ENCODE data around the gene SRGAP3. TPM values are rescaled to one million over a fixed set of nuclear protein-coding genes. Genes with fewer than 3 reads are reported as not detected.

Gene SRGAP3
- total and polyA plus RNA-seq, 7 donors, result 0.69 to 7.7 (median 5.8) TPM

- peaks cover 0 to 8% (median 1%) of the 10 kb centered on the region in 4 donors for H3K9me3 ChIP-seq
- H3K27me3 ChIP-seq, result no peaks in the 10 kb centered on the region
- 82 to 88% methylated on average over 1 of the region's 1 CpG for WGBS, 2 donors
- no peaks in the 10 kb centered on the region for H3K36me3 ChIP-seq
- no peak overlapping the region for H3K4me3 ChIP-seq
- peaks cover 0 to 5% (median 0%) of the 10 kb centered on the region in 4 donors for H3K4me1 ChIP-seq
- intact Hi-C loops (cut with DNase I), result no loop called here
- no peak overlapping the region for H3K27ac ChIP-seq
- DNase-seq, result no peak
- TF ChIP-seq EP300 (IDR thresholded peaks at IDR 0.05) (no peak), POLR2A (IDR thresholded peaks at IDR 0.05) (no peak), POLR2AphosphoS5 (IDR thresholded peaks at IDR 0.05) (no peak), CTCF (IDR thresholded peaks at IDR 0.05) (no peak)
Measured at GRCh38 chr3:8983026-8983425, 266.4 kb downstream of the SRGAP3 start.

GRCh38 chr3:8982509-8982908 lies 266.9 kb downstream of the SRGAP3 start:
- Histone ChIP-seq H3K36me3 (no peaks in the 10 kb centered on the region), H3K4me1 (peaks cover 0 to 2% (median 0%) of the 10 kb centered on the region in 4 donors), H3K4me3 (no peak overlapping the region), H3K27ac (no peak overlapping the region), H3K9me3 (peaks cover 0 to 8% (median 1%) of the 10 kb centered on the region in 4 donors), H3K27me3 (peaks cover 0 to 3% (median 0%) of the 10 kb centered on the region in 3 donors)
- intact Hi-C loops (cut with DNase I), result no loop called here
- 41 to 72% methylated on average over 5 of the region's 5 CpGs for WGBS, 2 donors
- no peak for TF ChIP-seq POLR2A (IDR thresholded peaks at IDR 0.05)
- TF ChIP-seq EP300 (IDR thresholded peaks at IDR 0.05), result no peak
- TF ChIP-seq POLR2AphosphoS5 (IDR thresholded peaks at IDR 0.05), result no peak
- TF ChIP-seq CTCF (IDR thresholded peaks at IDR 0.05), result no peak
- no peak for DNase-seq

- DNase-seq, result no peak
- TF ChIP-seq EP300 (IDR thresholded peaks at IDR 0.05) (no peak), CTCF (IDR thresholded peaks at IDR 0.05) (no peak), POLR2AphosphoS5 (IDR thresholded peaks at IDR 0.05) (no peak), POLR2A (IDR thresholded peaks at IDR 0.05) (no peak)
- intact Hi-C loops (cut with DNase I), result no loop called here
- no peaks in the 10 kb centered on the region for H3K4me1 ChIP-seq
- H3K9me3 ChIP-seq, result peaks cover 0 to 8% (median 1%) of the 10 kb centered on the region in 4 donors
- H3K4me3 ChIP-seq, result no peak overlapping the region
- peaks cover 0 to 11% (median 0%) of the 10 kb centered on the region in 3 donors for H3K27me3 ChIP-seq
- no peaks in the 10 kb centered on the region for H3K36me3 ChIP-seq
- H3K27ac ChIP-seq, result no peak overlapping the region
- WGBS, 2 donors, result 85 to 87% methylated on average over 9 of the region's 9 CpGs
Measured at GRCh38 chr3:8981700-8982099, 267.7 kb downstream of the SRGAP3 start.

- Histone ChIP-seq H3K27ac (no peak overlapping the region), H3K27me3 (peaks cover 0 to 15% (median 0%) of the 10 kb centered on the region in 3 donors), H3K9me3 (peaks cover 0 to 8% (median 1%) of the 10 kb centered on the region in 4 donors), H3K4me1 (no peaks in the 10 kb centered on the region), H3K4me3 (no peak overlapping the region), H3K36me3 (no peaks in the 10 kb centered on the region)
- DNase-seq, result no peak
- no peak for TF ChIP-seq CTCF (IDR thresholded peaks at IDR 0.05)
- intact Hi-C loops (cut with DNase I), result no loop called here
- WGBS, 2 donors, result 87 to 94% methylated on average over 9 of the region's 9 CpGs
Measured at GRCh38 chr3:8981296-8981695, 268.1 kb downstream of the SRGAP3 start.

- TF ChIP-seq POLR2A (IDR thresholded peaks at IDR 0.05) (no peak), EP300 (IDR thresholded peaks at IDR 0.05) (no peak), CTCF (IDR thresholded peaks at IDR 0.05) (no peak), POLR2AphosphoS5 (IDR thresholded peaks at IDR 0.05) (no peak)
- peaks cover 0 to 15% (median 0%) of the 10 kb centered on the region in 3 donors for H3K27me3 ChIP-seq
- WGBS, 2 donors, result 69 to 78% methylated on average over 6 of the region's 6 CpGs
- H3K4me3 ChIP-seq, result no peak overlapping the region
- no peaks in the 10 kb centered on the region for H3K36me3 ChIP-seq
- intact Hi-C loops (cut with DNase I), result no loop called here
- no peak overlapping the region for H3K27ac ChIP-seq
- H3K4me1 ChIP-seq, result no peaks in the 10 kb centered on the region
- peaks cover 0 to 8% (median 1%) of the 10 kb centered on the region in 4 donors for H3K9me3 ChIP-seq
- no peak for DNase-seq
Measured at GRCh38 chr3:8980756-8981257, 268.6 kb downstream of the SRGAP3 start.
